ENCODE data around the gene SAFB.
"Not testable (repeated sequence)": the region's sequence is repeated elsewhere in the genome, so short reads cannot be mapped to it uniquely, and the experiment has no call there.

The SAFB gene

GRCh38 chr19:5608291-5608690, 14.6 kb upstream of the SAFB start:
- no peak overlapping the region for H3K4me3 ChIP-seq (ENCODE audit: low read depth, low read length)
- TF ChIP-seq, protein P1, sequence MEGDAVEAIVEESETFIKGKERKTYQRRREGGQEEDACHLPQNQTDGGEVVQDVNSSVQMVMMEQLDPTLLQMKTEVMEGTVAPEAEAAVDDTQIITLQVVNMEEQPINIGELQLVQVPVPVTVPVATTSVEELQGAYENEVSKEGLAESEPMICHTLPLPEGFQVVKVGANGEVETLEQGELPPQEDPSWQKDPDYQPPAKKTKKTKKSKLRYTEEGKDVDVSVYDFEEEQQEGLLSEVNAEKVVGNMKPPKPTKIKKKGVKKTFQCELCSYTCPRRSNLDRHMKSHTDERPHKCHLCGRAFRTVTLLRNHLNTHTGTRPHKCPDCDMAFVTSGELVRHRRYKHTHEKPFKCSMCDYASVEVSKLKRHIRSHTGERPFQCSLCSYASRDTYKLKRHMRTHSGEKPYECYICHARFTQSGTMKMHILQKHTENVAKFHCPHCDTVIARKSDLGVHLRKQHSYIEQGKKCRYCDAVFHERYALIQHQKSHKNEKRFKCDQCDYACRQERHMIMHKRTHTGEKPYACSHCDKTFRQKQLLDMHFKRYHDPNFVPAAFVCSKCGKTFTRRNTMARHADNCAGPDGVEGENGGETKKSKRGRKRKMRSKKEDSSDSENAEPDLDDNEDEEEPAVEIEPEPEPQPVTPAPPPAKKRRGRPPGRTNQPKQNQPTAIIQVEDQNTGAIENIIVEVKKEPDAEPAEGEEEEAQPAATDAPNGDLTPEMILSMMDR (IDR thresholded peaks at IDR 0.05; ENCODE audit: low read depth, low read length): no peak
- in situ Hi-C loops (cut with HindIII; ENCODE audit: low sequenced_read_pairs): no loop called here
- DNase-seq (ENCODE audit: low read depth, low spot score): no peak

DNA sequence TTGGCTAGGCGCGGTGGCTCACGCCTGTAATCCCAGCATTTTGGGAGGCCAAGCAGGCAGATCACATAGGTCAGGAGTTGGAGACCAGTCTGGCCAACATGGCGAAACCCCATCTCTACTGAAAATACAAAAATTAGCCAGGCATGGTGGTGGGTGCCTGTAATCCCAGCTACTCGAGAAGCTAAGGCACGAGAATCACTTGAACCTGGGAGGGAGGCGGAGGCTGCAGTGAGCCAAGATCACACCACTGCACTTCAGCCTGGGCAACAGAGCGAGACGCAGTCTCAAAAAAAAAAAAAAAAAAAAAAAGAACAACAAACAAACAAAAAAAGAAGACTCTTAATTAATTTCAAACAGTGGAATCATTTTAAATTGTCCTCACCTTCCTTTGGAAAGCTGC, 14.1 kb upstream of the SAFB start:
- DNase-seq (ENCODE audit: low read depth, low spot score); H3K4me3 ChIP-seq (ENCODE audit: low read depth, low read length); in situ Hi-C loops (cut with HindIII; ENCODE audit: low sequenced_read_pairs): not testable (repeated sequence)

GRCh38 chr19:5609881-5610448, 12.9 kb upstream of the SAFB start:
- no peak overlapping the region for H3K4me3 ChIP-seq (ENCODE audit: low read depth, low read length)
- in situ Hi-C loops (cut with HindIII; ENCODE audit: low sequenced_read_pairs): no loop called here
- TF ChIP-seq, protein P1 (IDR thresholded peaks at IDR 0.05; ENCODE audit: low read depth, low read length): no peak
- no peak for DNase-seq (ENCODE audit: low read depth, low spot score)

DNA sequence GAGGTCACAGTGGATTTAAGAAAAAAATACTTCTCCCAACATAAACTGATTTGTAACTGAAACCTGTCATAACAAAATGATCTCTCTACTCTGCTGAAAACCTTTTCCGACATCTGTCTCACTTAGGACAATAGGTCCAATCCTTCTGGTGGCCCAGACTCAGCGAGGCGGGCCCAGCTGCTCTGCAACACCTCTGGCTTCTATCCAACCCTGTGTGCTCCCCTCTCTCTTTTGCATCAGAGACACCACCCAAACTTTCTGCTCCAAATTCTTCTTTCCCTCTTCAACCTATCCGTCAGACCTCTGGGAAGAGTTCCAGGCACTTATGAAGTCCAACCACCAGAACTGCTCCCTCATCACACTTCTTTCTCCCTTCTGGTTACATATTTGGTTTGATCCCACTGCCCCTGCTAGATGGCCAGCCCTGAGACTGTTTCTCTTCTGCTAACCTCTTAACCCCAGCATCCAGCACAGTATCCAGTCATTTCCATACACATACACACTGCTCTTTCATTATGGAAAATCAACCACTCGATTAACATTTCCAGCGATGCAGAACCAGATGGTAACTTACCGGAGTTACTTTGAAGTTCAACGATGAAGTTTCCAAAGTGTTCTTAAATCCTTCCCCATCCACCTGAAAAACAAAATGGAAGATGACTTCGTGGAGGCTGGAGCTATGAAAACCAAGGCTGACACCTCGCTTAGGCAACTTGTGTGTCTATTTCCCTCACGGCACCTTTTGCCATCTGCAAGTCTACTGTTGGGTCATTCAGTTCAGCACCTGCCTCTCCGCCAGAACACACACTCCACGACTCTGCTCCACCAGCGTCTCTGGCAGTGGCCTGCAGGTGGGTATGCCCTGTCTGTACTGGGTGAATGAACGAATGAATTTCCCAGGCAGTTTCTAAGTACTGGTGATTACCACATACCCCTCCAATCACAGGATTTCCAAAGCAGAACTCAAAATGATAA, 9.7 kb upstream of the SAFB start:
- in situ Hi-C loops (cut with HindIII; ENCODE audit: low sequenced_read_pairs): no loop called here
- no peak for DNase-seq (ENCODE audit: low read depth, low spot score)
- no peak overlapping the region for H3K4me3 ChIP-seq (ENCODE audit: low read depth, low read length)
- TF ChIP-seq, protein P1 (IDR thresholded peaks at IDR 0.05; ENCODE audit: low read depth, low read length): no peak

- DNase-seq (ENCODE audit: low read depth, low spot score): peak; percentile 42
- TF ChIP-seq, protein P1 (IDR thresholded peaks at IDR 0.05; ENCODE audit: low read depth, low read length): no peak
- no peak overlapping the region for H3K4me3 ChIP-seq (ENCODE audit: low read depth, low read length)
- in situ Hi-C loops (cut with HindIII; ENCODE audit: low sequenced_read_pairs): no loop called here
These were observed 7.0 kb upstream of the SAFB start for GRCh38 chr19:5615756-5616327.

- TF ChIP-seq, protein P1 (IDR thresholded peaks at IDR 0.05; ENCODE audit: low read depth, low read length): no peak
- in situ Hi-C loops (cut with HindIII; ENCODE audit: low sequenced_read_pairs): no loop called here
These were observed 5.8 kb upstream of the SAFB start for GRCh38 chr19:5617080-5617479.

DNA sequence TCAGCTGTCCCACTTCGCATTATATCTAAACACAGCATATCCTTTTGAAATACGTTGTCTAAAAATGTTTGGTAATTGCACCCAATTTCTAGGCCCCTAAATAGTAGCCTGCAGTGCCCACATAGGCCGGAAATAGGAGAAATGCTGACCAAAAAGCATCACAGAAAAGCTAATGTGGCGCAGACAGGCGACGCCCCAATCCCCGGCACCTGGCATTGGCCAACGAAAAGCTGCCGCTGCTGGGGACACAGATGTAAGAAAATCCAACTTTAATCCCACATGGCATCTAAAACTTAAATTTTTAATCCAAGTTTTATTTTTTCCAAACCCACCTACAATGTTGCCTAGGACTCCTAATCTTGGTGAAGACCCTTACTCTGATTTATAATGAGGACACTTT, 4.3 kb upstream of the SAFB start:
- no peak for DNase-seq (ENCODE audit: low read depth, low spot score)
- in situ Hi-C loops (cut with HindIII; ENCODE audit: low sequenced_read_pairs): no loop called here
- TF ChIP-seq, protein P1 (IDR thresholded peaks at IDR 0.05; ENCODE audit: low read depth, low read length): no peak
- no peak overlapping the region for H3K4me3 ChIP-seq (ENCODE audit: low read depth, low read length)

More at GRCh38 chr19:5617080-5617479, 5.8 kb upstream of the SAFB start:
- no peak for DNase-seq (ENCODE audit: low read depth, low spot score)
- no peak overlapping the region for H3K4me3 ChIP-seq (ENCODE audit: low read depth, low read length)
